GM18951 (cell line): ENCODE results near the gene SLC25A34.

Experiments used
- POLR2A ChIP-seq: IDR thresholded peaks from 4 replicates; pipeline ENCODE4 v1.6.1; 2011; ENCODE audit warnings: mild to moderate bottlenecking; ENCODE audit not compliant: insufficient read length, insufficient read depth; ENCODE audit errors: extremely low read depth
- in situ Hi-C: fragments of 300-500 bp; cut with MboI; formaldehyde crosslinking; loops from one replicate; pipeline ENCODE4 v1.12.0; 2022; ENCODE audit warnings: low sequenced_read_pairs, mixed read lengths, inconsistent platforms; ENCODE audit not compliant: unreplicated experiment

The SLC25A34 gene

DNA sequence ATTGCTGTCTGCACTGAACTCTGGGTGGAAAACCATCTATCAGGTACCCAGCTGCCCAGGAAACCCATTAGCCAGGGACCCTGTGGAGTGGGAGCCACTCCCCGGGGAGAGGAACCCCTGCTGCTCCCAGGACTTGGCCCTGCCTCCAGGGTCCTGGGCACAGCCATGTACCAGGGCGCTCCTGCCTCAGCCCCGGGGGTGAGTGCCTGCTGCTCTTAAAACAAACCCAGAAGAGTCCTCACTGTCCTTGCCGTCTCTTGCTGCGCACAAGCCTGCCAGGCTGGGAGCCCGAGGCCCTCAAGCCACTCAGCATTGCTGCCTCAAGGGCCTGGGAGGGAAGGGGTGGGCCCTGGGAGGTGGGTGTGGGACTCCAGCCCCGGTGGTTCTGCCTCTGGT, 3.4 kb upstream of the SLC25A34 start:
- TF ChIP-seq POLR2A = no peak
- in situ Hi-C loops = loop anchor here (25.0 kb wide), 1 partner anchor 395 kb away; no protein-coding TSS in a partner anchor

DNA sequence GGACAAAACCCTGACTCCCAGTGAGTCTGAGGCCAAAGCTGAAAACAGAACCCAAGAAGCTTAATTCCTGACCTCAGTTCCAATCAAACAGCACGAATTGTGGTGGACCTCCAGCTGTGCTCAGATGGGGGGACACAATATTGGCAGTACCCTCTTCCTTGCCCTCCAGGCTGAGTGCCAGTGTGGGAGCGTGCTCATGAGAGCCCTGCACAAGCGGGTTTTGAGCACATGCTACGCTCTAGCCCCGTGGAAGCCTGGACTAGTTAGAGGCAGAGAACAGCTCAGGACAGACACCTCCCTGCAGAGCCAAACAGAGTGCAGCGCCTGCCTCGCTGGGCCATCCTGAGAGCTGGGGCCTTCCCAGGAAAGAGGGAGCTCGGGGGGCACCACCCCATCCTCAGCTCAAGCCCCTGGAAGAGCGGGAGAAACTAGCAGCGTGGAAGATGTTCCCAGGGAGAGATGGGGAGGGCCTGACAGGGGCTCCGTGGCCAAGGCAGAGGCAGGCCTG, 2.8 kb upstream of the SLC25A34 start:
- in situ Hi-C loops = loop anchor here (25.0 kb wide), 1 partner anchor 396 kb away; no protein-coding TSS in a partner anchor
- no peak for TF ChIP-seq POLR2A

DNA sequence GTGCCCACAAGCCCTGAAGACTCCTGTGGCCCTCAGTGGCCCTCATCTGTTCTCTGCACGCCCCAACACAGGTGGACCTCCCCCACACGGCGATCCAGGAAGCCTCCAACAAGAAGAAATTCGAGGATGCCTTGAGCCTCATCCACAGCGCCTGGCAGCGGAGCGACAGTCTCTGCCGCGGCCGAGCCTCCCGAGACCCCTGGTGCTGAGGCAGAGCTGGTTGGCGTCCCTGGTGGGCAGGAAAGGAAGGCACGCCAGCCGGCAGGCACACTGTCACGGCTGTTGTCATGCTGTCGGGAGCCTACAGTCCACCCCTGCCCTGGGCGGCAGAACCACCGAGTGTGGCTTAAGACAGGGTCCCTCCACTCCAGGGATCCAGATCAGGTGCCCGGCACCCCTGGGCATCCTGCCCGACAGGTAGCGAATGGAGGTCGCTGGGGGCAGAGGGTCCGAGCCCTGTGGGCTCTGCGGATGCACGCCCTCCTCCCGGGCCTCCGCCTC, 2.3 kb upstream of the SLC25A34 start:
- no peak for TF ChIP-seq POLR2A

DNA sequence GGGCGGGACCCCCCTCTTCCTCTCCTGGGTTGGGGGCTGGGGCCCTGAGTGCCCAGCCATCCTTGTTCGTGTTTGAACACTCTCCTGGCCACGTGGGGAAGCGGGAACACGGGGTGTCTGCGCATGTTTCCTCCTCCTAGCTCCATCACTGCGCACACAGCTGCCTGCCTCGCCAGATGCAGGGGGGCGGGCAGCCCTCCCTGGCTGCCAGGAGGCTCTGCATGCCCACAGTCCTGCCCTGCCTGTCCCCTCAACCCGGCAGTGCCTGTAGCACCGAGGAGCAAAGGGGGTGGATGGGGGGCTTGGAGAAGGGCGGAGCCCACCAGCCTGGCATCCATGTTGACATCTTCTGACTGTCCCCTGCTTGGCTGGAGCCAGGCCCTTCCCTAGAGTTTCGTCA, 1.8 kb upstream of the SLC25A34 start:
- no peak for TF ChIP-seq POLR2A
- in situ Hi-C loops = loop anchor here (25.0 kb wide), 1 partner anchor 397 kb away; no protein-coding TSS in a partner anchor

More for the DNA sequence above, 2.3 kb upstream of the SLC25A34 start:
- in situ Hi-C loops = loop anchor here (25.0 kb wide), 1 partner anchor 396 kb away; no protein-coding TSS in a partner anchor

DNA sequence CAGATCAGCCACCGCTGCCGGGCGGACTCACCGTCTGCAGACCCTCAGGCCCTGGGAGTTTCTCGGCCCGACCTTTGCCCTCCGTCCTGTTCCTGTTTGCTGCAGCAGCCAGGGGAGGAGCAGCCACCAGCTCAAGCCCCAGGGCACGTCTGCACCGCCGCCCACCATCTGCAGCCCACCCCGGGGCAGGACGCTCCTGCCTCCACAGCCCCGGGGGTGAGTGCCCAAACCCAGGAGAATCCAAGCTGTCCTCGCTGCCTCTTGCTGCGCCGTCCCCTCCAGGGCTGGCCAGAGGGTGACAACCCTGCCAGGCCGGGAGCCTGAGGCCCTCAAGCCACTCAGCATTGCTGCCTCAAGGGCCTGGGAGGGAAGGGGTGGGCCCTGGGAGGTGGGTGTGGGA, 1.2 kb upstream of the SLC25A34 start:
- TF ChIP-seq POLR2A = no peak
- in situ Hi-C loops = loop anchor here (25.0 kb wide), 1 partner anchor 398 kb away; no protein-coding TSS in a partner anchor

DNA sequence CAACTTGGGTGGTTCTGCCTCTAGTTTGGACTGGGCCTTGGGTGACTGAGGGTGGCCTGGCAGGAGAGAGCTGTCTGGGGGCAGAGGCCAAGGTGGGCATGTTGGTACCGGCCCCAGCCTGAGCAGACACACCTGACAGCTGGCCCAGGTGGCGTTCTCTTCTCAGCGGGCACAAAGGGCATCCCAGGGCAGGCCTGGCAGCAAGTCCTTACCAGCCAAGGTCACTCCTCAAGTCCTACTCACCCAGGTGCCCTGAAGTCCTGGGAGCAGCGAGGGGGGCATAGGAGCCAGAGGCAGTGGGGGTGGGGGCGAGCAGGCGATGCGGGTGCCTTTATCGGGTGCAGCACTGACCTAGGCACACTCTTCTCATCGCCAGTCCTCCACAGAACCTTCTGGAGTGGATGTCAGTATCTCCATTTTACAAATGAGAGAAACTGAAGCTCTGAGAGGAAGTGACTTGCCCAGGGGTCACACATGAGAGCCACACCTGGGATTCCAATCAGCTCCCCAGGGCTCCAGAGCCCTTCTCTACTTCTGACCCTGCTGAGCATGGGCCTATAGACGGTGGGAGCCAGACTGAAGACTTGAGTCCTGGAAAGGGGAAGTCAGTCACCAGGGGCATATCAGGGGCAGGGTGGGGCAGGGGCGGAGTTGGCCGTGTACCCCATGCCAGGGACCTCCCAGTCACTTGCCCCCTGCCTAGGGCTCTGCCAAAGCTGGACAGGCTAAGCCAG, 587 bp upstream of the SLC25A34 start:
- TF ChIP-seq POLR2A = no peak
- in situ Hi-C loops = loop anchor here (25.0 kb wide), 1 partner anchor 398 kb away; no protein-coding TSS in a partner anchor

DNA sequence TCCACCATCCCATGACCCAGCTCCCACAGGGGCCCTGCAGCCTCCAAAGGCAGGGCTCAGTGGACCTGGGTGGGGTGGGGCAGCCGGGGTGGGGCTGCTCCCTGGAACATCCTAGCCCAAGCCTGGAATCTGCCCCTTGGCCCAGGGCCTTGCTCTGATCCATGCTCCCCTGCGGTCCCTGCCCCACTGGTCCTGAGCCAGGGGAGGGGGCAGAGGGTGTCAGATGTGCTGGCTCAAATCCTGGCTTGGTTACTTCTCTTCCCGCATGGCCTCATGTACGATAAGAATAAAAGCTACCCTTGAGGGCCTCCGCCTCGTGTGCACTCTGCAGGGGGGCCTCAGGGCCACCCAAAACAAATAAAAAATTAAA, 819 bp downstream of the SLC25A34 start:
- no peak for TF ChIP-seq POLR2A
- in situ Hi-C loops = loop anchor here (25.0 kb wide), 1 partner anchor 400 kb away; no protein-coding TSS in a partner anchor

DNA sequence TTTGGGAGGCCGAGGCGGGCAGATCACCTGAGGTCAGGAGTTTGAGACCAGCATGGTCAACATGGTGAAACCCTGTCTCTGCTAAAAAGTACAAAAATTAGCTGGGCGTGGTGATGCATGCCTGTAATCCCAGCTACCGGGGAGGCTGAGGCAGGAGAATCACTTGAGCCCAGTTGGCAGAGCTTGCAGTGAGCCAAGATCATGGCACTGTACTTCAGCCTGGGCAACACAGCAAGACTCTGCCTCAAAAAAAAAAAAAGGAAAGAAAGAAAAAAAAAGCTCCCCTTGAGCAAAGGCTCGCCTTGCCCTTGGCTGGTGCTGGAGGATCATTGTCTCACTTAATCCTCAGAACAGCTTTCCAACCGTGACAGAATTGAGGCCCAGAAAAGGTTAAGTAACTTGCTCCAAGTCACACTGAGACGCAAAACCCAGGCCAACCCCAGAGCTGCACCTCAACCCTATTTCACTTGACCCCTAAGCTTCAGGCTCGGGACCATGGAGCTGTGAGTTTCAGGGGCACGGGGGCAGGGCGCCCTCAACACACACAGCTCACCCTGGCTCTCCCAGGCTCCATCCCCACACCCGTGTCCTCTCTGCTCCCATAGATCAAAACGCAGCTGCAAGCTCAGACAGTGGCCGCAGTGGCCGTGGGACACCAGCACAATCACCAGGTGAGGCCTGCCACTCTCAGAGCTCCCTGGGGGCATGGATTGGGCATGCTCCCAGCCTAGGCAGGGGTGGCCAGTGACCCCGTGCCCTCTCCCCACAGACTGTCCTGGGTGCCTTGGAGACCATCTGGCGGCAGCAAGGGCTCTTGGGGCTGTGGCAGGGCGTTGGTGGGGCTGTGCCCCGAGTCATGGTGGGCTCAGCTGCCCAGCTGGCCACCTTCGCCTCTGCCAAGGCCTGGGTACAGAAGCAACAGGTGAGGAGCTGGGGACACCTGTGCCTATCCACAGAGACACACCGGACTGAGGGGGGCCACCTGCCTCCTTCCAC, 1.6 kb downstream of the SLC25A34 start:
- in situ Hi-C loops = loop anchor here (25.0 kb wide), 1 partner anchor 400 kb away; no protein-coding TSS in a partner anchor

DNA sequence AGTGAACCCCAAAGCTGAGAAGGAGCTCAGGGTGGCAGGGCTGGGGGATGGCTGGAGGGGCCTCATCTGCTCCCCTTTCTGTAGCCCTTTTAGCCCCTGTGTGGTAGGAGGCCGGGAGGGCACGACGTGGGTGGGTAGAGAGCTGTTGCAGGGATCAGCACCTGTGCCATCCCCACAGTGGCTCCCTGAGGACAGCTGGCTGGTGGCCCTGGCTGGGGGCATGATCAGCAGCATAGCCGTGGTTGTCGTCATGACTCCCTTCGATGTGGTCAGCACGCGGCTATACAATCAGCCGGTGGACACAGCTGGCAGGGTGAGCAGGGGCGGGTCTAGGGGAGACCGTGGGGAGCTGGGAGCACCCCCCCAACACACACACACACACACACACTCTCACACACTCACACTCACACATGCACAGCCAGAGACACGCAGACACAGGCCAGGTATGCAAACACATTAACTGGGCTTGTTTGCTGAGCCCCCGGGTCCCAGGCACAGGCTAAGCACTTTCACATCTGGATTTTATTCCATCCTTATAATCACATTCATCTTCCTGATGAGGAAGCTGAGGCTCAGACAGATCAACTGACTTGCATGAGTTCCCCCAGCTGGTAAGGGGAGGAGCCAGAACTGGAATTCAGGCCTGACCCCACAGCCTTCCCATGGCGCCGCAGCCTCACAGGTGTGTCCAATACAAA, 2.5 kb downstream of the SLC25A34 start:
- in situ Hi-C loops = loop anchor here (25.0 kb wide), 1 partner anchor 401 kb away; no protein-coding TSS in a partner anchor
- TF ChIP-seq POLR2A = no peak

More for the DNA sequence above, 1.6 kb downstream of the SLC25A34 start:
- TF ChIP-seq POLR2A = no peak

DNA sequence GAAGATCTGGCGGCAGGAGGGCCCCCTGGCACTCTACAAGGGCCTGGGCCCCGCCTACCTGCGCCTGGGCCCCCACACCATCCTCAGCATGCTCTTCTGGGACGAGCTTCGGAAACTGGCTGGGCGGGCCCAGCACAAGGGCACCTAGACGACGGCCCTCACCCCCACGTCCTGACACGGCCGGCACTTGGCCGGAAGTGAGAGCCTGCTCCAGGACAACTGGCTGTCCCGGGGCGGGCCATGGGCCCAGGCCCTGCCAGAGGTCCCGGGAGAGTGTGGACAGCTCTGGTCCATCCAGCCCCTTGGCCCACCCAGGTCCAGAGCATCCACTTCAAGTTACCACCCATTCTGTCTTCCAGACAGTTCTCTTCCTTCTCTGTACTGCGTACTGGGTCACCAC, 3.2 kb downstream of the SLC25A34 start:
- in situ Hi-C loops = loop anchor here (25.0 kb wide), 1 partner anchor 402 kb away; no protein-coding TSS in a partner anchor
- no peak for TF ChIP-seq POLR2A

DNA sequence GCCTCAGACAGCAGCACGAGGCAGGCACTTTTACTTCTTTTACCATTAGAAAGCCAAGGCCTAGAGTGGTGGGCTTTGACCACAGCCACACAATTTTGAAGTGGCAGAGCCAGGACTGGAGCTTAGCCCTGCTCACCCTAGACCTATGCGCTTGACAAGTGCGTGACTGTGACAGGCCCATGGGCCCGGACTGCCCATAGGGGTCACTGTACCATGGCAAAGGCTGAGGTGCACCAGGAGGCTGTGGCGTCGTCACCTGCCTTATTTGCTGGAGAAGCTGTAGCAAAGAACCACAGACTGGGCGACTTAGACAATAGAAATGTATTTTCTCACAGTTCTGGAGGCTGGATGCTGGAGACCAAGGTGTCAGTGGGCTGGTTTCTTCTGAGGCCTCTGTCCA, 3.7 kb downstream of the SLC25A34 start:
- in situ Hi-C loops = loop anchor here (25.0 kb wide), 1 partner anchor 402 kb away; no protein-coding TSS in a partner anchor
- no peak for TF ChIP-seq POLR2A

DNA sequence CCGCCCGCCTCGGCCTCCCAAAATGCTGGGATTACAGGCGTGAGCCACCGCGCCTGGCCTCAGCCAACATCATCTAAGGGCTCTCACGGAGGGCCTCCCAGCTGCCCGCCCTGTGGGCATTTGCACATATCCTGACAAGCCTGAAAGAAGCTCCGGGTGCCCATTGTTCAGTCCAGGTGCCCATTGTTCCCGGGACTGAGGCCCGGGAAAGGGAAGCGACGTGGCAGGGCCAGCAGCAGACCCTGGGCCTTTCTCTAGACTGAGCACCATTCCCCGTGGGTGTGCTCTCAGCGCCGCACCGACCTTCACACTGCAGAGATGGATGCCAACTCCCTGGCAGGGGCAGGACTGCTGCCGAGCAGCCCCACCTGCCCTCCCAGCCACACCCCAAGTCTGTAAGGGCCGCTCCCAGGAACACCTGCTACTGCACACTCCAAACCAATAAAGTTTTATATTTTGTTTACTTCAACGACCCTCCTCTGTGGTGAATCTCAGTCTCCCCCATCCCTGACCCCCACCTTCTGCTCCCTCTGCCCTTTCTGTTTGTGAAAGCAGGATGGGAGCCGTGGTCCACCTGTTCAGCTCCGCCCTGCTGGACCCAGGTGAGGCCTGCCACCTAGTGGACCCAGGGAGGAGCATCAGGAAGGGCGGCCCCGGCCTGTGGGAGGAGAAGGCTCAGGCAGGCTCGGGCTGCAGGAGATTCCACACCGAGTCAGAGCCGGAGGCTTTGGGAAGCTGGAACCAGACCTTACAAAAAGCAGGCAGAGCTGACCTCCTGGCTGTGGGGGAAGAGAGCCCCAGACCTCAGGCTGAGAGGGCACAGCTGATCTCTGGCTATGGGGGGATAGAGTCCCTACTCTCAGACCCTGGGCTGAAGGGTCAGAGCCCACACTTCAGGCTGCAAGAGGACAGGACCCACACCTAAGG, 5.1 kb downstream of the SLC25A34 start:
- TF ChIP-seq POLR2A = no peak
- in situ Hi-C loops = loop anchor here (25.0 kb wide), 1 partner anchor 404 kb away; no protein-coding TSS in a partner anchor
